Endothelial cell of umbilical vein (primary cell): ENCODE data around the gene KLRD1. TPM values are rescaled to one million over a fixed set of nuclear protein-coding genes. Genes with fewer than 3 reads are reported as not detected.
A peak's percentile ranks its signal among the peaks of the same experiment; 100 is the strongest.
"Not testable (repeated sequence)": the region's sequence is repeated elsewhere in the genome, so short reads cannot be mapped to it uniquely, and the experiment has no call there.

Experiments used
- BruUV-seq: library from RNA; stranded (reverse); fragments of 400-500 nt; replicated peaks from 2 replicates; lab custom pipeline; 2021; lab: Mats Ljungman, UMichigan
- CTCF ChIA-PET: fragments of 300-600, 350-600 bp; sonication (Branson Sonifier 250); formaldehyde crosslinking; loops from one replicate; lab custom pipeline; 2021; ENCODE audit warnings: antibody characterized with exemption, inconsistent platforms; lab: Charles Lee
- POLR2A ChIA-PET: fragments of 300-600, 350-600 bp; sonication (Branson Sonifier 250); formaldehyde crosslinking; loops from one replicate; lab custom pipeline; 2021; ENCODE audit warnings: antibody characterized with exemption, inconsistent platforms; lab: Charles Lee
- DNase-seq: peaks from one replicate; pipeline ENCODE4 v3.0.0-alpha.2; 2011; ENCODE audit warnings: low read depth, low spot score
- FAIRE-seq: peaks from 2 replicates; lab custom pipeline; 2011; peaks lifted over from hg19 to GRCh38; lab: Jason Lieb, UNC
- H2AFZ ChIP-seq: 2 replicates; pipeline ENCODE4 v1.6.0; 2012; ENCODE audit warnings: low read depth, low read length, control low read depth, inconsistent platforms
- H3K27ac ChIP-seq: 2 replicates; pipeline ENCODE4 v1.5.1; 2011; ENCODE audit warnings: low read depth, mild to moderate bottlenecking, control low read depth, low read length, moderate library complexity; ENCODE audit not compliant: insufficient read depth
- H3K27me3 ChIP-seq, 2 experiments: 2 replicates each; pipeline versions ENCODE4 v1.6.0 to v1.6.1; 2011; ENCODE audit warnings: low read length in 2 of 2, mixed read lengths in 1 of 2; ENCODE audit not compliant: control insufficient read depth in 2 of 2, insufficient read depth in 2 of 2
- H3K36me3 ChIP-seq, 2 experiments: 2 replicates in 1 of 2; 3 replicates in 1 of 2; pipeline ENCODE4 v1.5.1; 2011; ENCODE audit warnings: low read length in 2 of 2, mild to moderate bottlenecking in 1 of 2, moderate library complexity in 1 of 2; ENCODE audit not compliant: control insufficient read depth in 2 of 2, insufficient read depth in 2 of 2; ENCODE audit errors: extremely low read depth in 1 of 2
- H3K4me1 ChIP-seq: 3 replicates; pipeline ENCODE4 v1.5.1; 2011; ENCODE audit warnings: mild to moderate bottlenecking, low read length; ENCODE audit not compliant: control insufficient read depth, insufficient read depth; ENCODE audit errors: extremely low read depth
- H3K4me2 ChIP-seq: 2 replicates; pipeline ENCODE4 v1.6.1; 2011; ENCODE audit warnings: low read length, control low read depth, mixed read lengths; ENCODE audit not compliant: insufficient read depth
- H3K4me3 ChIP-seq, 3 experiments: fragments of 200-600 bp in 1 of 3; sonication (generic), shearing (Covaris generic) in 1 of 3; replicated peaks in 1 of 3; 2 replicates each; pipeline ENCODE4 v1.5.1; 2011 to 2016; ENCODE audit warnings: control low read depth in 3 of 3, low read length in 3 of 3, mild to moderate bottlenecking in 2 of 3, inconsistent platforms in 1 of 3, low read depth in 1 of 3, moderate library complexity in 1 of 3; ENCODE audit not compliant: insufficient read depth in 1 of 3
- H3K79me2 ChIP-seq: 2 replicates; pipeline ENCODE4 v1.6.0; 2012; ENCODE audit warnings: low read length, inconsistent platforms; ENCODE audit not compliant: control insufficient read depth, insufficient read depth
- H3K9ac ChIP-seq: replicated peaks from 2 replicates; pipeline ENCODE3; 2011; ENCODE audit warnings: low read length, control low read depth; ENCODE audit not compliant: insufficient read depth; ENCODE audit errors: extremely low read depth
- H3K9me1 ChIP-seq: replicated peaks from 3 replicates; pipeline ENCODE4 v1.6.0; 2011; ENCODE audit warnings: mild to moderate bottlenecking, low read length; ENCODE audit not compliant: control insufficient read depth, insufficient read depth; ENCODE audit errors: extremely low read depth
- H3K9me3 ChIP-seq: replicated peaks from 2 replicates; pipeline ENCODE4 v1.5.1; 2012; ENCODE audit warnings: low read length, inconsistent platforms; ENCODE audit not compliant: control insufficient read depth, insufficient read depth
- H4K20me1 ChIP-seq: replicated peaks from 2 replicates; pipeline ENCODE3; 2011; ENCODE audit warnings: mild to moderate bottlenecking, low read length; ENCODE audit not compliant: control insufficient read depth, insufficient read depth; ENCODE audit errors: extremely low read depth
- EZH2 ChIP-seq: IDR thresholded peaks from 2 replicates; pipeline ENCODE4 v1.6.1; 2012; ENCODE audit warnings: borderline replicate concordance, low read depth, mild to moderate bottlenecking, moderate library complexity, low read length, inconsistent platforms; ENCODE audit not compliant: severe bottlenecking
- POLR2A ChIP-seq: IDR thresholded peaks from 2 replicates; pipeline ENCODE4 v1.6.1; 2012; ENCODE audit warnings: low read depth, mild to moderate bottlenecking, control low read depth, low read length
- dilution Hi-C: fragments of 300-500 bp; cut with MboI; formaldehyde crosslinking; loops from one replicate; pipeline ENCODE4 v1.15.0; 2019; ENCODE audit warnings: low sequenced_read_pairs; ENCODE audit not compliant: extremely low pct_ligation_motif_present
- intact Hi-C: fragments of 100-400 bp; cut with micrococcal nuclease; formaldehyde crosslinking; loops from one replicate; pipeline ENCODE4 v1.10.0; 2022
- polyA plus RNA-seq, 4 experiments: library from polyadenylated mRNA; depleted of rRNA in 3 of 4; stranded (reverse) in 3 of 4; unstranded in 1 of 4; fragments of >200 nt; gene quantifications; 2 replicates each; pipeline versions ENCODE4 v1.2.1 to v1.2.3, GENCODE V29; 2011 to 2012; ENCODE audit warnings: missing spikeins in 1 of 4
- total RNA-seq: library from RNA; stranded (reverse); gene quantifications from 2 replicates; pipeline ENCODE4 v1.2.3, GENCODE V29; 2021
- TF ChIP-seq, protein P1 (sequence below), 2 donors: IDR thresholded peaks; 1 replicate in 1 of 2; 2 replicates in 1 of 2; pipeline ENCODE4 v1.5.1; 2011; ENCODE audit warnings: low read length in 2 of 2, mild to moderate bottlenecking in 2 of 2, moderate library complexity in 2 of 2, control low read depth in 1 of 2, inconsistent platforms in 1 of 2, low read depth in 1 of 2; ENCODE audit not compliant: insufficient read depth in 1 of 2; ENCODE audit errors: extremely low read depth in 1 of 2

The KLRD1 gene
- total and polyA plus RNA-seq, 2 donors (not counting 3 experiments of a cell fraction or from before 2014, with no cell fraction given): 0.13 to 0.15 TPM

DNA sequence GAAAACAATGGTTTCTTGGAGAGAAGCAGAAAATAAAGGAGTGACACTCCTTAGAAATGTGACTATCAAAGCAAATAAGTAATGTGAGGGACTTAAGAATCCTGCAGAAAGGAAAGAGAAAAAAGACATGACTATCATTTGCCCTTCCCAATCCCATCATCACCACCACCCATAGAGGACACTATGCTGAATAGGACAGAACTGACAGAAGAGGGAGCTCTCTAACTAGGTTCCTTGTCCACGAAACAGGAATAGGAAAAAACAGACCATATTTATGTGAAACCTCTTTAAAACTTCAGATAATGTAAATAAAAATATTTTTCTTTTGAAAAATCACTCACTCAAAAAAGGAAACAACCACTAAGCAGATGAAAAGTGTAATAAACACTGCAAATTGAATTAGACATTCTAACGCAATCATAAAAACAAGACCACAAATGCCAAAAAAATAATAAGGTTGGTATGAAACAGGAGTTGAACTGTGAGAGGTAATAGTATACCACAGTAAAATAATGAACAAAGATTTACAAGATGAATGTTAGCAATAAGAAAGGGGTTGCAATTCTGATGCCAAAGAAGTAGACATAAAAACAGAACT is 24.1 kb downstream of the KLRD1 start:
- H3K27ac ChIP-seq: no peak overlapping the region
- H3K27me3 ChIP-seq: no peaks in the 10 kb centered on the region
- CTCF ChIA-PET: interaction anchor here (0.6 to 2.9 kb wide), 14 partner anchors 9 to 418 kb away, joined by 3 to 54 read pairs (median 6); no protein-coding TSS in a partner anchor
- no peaks in the 10 kb centered on the region for H4K20me1 ChIP-seq
- no peaks in the 10 kb centered on the region for H3K9me1 ChIP-seq
- H3K9ac ChIP-seq: no peak overlapping the region
- no peaks in the 10 kb centered on the region for H3K9me3 ChIP-seq
- no peaks in the 10 kb centered on the region for H3K79me2 ChIP-seq
- POLR2A ChIA-PET: no interaction called here
- intact Hi-C loops (loop anchor here (1.0 to 10.0 kb wide), 7 partner anchors 96 to 419 kb away; partner anchors contain the start of genes MAGOHB and STYK1), dilution Hi-C loops (no loop called here)
- H3K4me3 ChIP-seq: no peak overlapping the region
- H2AFZ ChIP-seq: no peak overlapping the region
- H3K36me3 ChIP-seq: no peaks in the 10 kb centered on the region
- FAIRE-seq (peak; percentile 85), DNase-seq (peak; percentile 62)
- no TSS peak for BruUV-seq
- TF ChIP-seq, protein P1, sequence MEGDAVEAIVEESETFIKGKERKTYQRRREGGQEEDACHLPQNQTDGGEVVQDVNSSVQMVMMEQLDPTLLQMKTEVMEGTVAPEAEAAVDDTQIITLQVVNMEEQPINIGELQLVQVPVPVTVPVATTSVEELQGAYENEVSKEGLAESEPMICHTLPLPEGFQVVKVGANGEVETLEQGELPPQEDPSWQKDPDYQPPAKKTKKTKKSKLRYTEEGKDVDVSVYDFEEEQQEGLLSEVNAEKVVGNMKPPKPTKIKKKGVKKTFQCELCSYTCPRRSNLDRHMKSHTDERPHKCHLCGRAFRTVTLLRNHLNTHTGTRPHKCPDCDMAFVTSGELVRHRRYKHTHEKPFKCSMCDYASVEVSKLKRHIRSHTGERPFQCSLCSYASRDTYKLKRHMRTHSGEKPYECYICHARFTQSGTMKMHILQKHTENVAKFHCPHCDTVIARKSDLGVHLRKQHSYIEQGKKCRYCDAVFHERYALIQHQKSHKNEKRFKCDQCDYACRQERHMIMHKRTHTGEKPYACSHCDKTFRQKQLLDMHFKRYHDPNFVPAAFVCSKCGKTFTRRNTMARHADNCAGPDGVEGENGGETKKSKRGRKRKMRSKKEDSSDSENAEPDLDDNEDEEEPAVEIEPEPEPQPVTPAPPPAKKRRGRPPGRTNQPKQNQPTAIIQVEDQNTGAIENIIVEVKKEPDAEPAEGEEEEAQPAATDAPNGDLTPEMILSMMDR (IDR thresholded peaks at IDR 0.05; ENCODE audit: extremely low read depth in 1 of 2, insufficient read depth in 1 of 2, low read depth in 1 of 2, low read length in 2 of 2): peak; percentile 59 to 65
- TF ChIP-seq POLR2A (no peak), EZH2 (no peak)
- H3K4me2 ChIP-seq: no peak overlapping the region
- H3K4me1 ChIP-seq: no peaks in the 10 kb centered on the region

DNA sequence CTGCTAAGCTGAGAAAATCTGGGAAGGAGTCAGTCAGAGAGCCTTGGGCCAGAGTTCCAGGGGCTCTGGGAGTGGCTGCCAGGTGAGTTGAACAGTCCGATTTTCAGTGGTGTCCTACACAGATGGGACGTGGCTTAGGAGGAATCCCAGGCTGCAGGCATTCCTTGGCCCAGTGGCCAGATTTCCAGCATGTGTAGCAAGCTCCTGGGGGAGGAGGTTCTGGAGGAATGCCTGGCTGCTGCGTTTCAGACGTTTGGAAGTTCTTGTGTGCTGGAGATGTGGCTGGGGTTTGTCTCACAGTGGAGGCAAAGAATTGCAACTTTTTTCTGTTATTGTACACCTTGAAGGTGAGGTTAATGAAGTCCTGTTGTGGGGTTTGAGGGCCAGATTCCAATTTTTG is 28.5 kb downstream of the KLRD1 start:
- H3K27me3 ChIP-seq, DNase-seq, H3K27ac ChIP-seq, H3K4me3 ChIP-seq, H4K20me1 ChIP-seq, H2AFZ ChIP-seq, dilution Hi-C loops, POLR2A ChIA-PET, H3K36me3 ChIP-seq, H3K9me1 ChIP-seq, FAIRE-seq, CTCF ChIA-PET, H3K9me3 ChIP-seq, H3K9ac ChIP-seq, H3K79me2 ChIP-seq, BruUV-seq, H3K4me2 ChIP-seq: not testable (repeated sequence)
- intact Hi-C loops: loop anchor here (10.0 kb wide), 1 partner anchor 181 kb away; no protein-coding TSS in a partner anchor
- peaks cover 17% of the 10 kb centered on the region for H3K4me1 ChIP-seq

DNA sequence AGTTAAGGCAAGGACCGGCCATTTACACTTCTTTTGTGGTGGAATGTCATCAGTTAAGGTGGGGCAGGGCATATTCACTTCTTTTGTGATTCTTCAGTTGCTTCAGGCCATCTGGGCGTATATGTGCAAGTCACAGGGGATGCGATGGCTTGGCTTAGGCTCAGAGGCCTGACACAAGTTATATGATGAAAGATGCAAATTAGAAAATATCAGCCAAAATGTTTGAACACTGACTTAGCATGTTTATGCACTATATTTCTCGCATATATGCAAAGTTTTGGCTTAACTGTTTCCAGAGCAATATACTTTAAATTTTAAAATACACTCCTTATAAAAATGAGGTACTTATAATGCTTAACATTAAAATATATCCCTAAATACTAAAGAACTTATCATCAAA is 30.8 kb downstream of the KLRD1 start:
- H3K9me3 ChIP-seq, BruUV-seq, H3K9me1 ChIP-seq, H3K4me2 ChIP-seq, H3K27ac ChIP-seq, H4K20me1 ChIP-seq, H3K36me3 ChIP-seq, dilution Hi-C loops, FAIRE-seq, H3K4me3 ChIP-seq, DNase-seq, POLR2A ChIA-PET, H3K27me3 ChIP-seq, H3K79me2 ChIP-seq, H3K9ac ChIP-seq, H2AFZ ChIP-seq: not testable (repeated sequence)
- H3K4me1 ChIP-seq: peaks cover 17% of the 10 kb centered on the region
- intact Hi-C loops: loop anchor here (10.0 kb wide), 1 partner anchor 184 kb away; no protein-coding TSS in a partner anchor
- CTCF ChIA-PET: interaction anchor here (1.2 kb wide), 1 partner anchor 16 kb away, joined by 7 read pairs; no protein-coding TSS in a partner anchor
